ENCODE data around the gene TSSC4. TPM values are rescaled to one million over a fixed set of nuclear protein-coding genes. Genes with fewer than 3 reads are reported as not detected.

TSSC4 gene
- total RNA-seq, 2 experiments from 2014 or later: 41.9 to 42.0 TPM

- intact Hi-C loops (cut with micrococcal nuclease): no loop called here
- no peak overlapping the region for H3K4me3 Mint-ChIP-seq
Measured at GRCh38 chr11:2411446-2412305, 11.1 kb downstream of the TSSC4 start.

GRCh38 chr11:2412323-2412722 is 11.8 kb downstream of the TSSC4 start:
- CTCF ChIA-PET: interaction anchor here (0.6 to 2.0 kb wide), 3 partner anchors 10 to 753 kb away, joined by 3 to 7 read pairs (median 4); no protein-coding TSS in a partner anchor
- Mint-ChIP-seq H3K36me3 (ENCODE audit: low read depth) (no peaks in the 10 kb centered on the region), H3K27ac (no peak overlapping the region), H3K9me3 (no peaks in the 10 kb centered on the region), H3K4me3 (no peak overlapping the region), H3K27me3 (ENCODE audit: low read depth) (no peaks in the 10 kb centered on the region), H3K4me1 (ENCODE audit: low read depth) (no peaks in the 10 kb centered on the region)
- intact Hi-C loops (cut with micrococcal nuclease): no loop called here
- no peak for DNase-seq

More at GRCh38 chr11:2411446-2412305, 11.1 kb downstream of the TSSC4 start:
- Mint-ChIP-seq H3K4me1 (ENCODE audit: low read depth) (no peaks in the 10 kb centered on the region), H3K27ac (no peak overlapping the region), H3K36me3 (ENCODE audit: low read depth) (no peaks in the 10 kb centered on the region), H3K9me3 (no peaks in the 10 kb centered on the region), H3K27me3 (ENCODE audit: low read depth) (no peaks in the 10 kb centered on the region)
- no peak for DNase-seq
- CTCF ChIA-PET: interaction anchor here (0.6 to 2.0 kb wide), 3 partner anchors 10 to 753 kb away, joined by 3 to 7 read pairs (median 4); no protein-coding TSS in a partner anchor

GRCh38 chr11:2413742-2414579 is 13.4 kb downstream of the TSSC4 start:
- intact Hi-C loops (cut with micrococcal nuclease): no loop called here
- Mint-ChIP-seq H3K27ac (no peak overlapping the region), H3K27me3 (ENCODE audit: low read depth) (no peaks in the 10 kb centered on the region), H3K4me3 (no peak overlapping the region), H3K9me3 (no peaks in the 10 kb centered on the region), H3K4me1 (ENCODE audit: low read depth) (no peaks in the 10 kb centered on the region), H3K36me3 (ENCODE audit: low read depth) (no peaks in the 10 kb centered on the region)
- DNase-seq: no peak
- CTCF ChIA-PET: no interaction called here

DNA sequence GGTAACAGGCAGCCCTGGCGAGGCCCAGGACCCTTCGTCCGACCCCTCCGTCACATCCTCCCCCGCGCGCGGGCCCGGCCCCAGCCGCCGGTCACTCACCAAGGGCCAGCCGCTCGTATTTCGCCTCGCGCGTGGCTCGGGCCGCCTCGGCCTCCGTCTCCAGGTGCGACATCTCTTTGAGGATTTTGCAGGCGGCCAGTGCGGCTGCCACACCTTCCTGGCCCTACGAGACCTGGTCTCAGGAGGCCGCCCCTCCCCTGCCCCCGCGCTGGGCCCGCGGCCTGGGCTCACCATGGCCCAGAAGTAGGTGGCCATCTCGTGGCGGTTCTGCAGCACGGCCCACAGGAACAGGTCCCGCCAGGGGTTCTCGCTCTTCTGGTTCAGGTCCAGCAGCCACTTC is 14.1 kb downstream of the TSSC4 start:
- no peak for DNase-seq
- Mint-ChIP-seq H3K4me3 (no peak overlapping the region), H3K9me3 (no peaks in the 10 kb centered on the region), H3K27me3 (ENCODE audit: low read depth) (no peaks in the 10 kb centered on the region), H3K36me3 (ENCODE audit: low read depth) (no peaks in the 10 kb centered on the region), H3K4me1 (ENCODE audit: low read depth) (no peaks in the 10 kb centered on the region), H3K27ac (no peak overlapping the region)
- intact Hi-C loops (cut with micrococcal nuclease): no loop called here
- CTCF ChIA-PET: no interaction called here

DNA sequence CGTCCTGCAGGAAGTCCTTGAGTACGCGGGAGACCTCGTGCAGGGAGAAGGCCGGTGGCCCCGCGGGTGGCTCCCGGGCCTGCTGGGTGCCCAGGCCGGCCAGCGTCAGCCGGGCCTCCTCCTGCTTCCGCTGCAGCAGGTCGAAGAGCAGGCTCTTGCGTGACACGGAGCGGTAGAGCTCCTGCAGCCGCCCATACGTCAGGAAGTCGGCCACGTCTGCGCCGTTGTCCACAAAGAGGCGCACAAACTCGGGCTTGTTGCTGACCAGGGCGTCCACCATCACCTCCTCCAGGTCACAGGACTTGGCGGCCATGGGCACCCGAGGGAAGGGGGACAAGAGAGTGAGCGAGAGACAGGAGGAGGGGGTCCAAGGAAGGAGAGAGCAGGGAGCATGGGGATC is 14.6 kb downstream of the TSSC4 start:
- Mint-ChIP-seq H3K27me3 (ENCODE audit: low read depth) (no peaks in the 10 kb centered on the region), H3K4me3 (no peak overlapping the region), H3K36me3 (ENCODE audit: low read depth) (no peaks in the 10 kb centered on the region), H3K4me1 (ENCODE audit: low read depth) (peaks cover 2% of the 10 kb centered on the region), H3K9me3 (no peaks in the 10 kb centered on the region), H3K27ac (no peak overlapping the region)
- DNase-seq: no peak
- CTCF ChIA-PET: no interaction called here
- intact Hi-C loops (cut with micrococcal nuclease): no loop called here

DNA sequence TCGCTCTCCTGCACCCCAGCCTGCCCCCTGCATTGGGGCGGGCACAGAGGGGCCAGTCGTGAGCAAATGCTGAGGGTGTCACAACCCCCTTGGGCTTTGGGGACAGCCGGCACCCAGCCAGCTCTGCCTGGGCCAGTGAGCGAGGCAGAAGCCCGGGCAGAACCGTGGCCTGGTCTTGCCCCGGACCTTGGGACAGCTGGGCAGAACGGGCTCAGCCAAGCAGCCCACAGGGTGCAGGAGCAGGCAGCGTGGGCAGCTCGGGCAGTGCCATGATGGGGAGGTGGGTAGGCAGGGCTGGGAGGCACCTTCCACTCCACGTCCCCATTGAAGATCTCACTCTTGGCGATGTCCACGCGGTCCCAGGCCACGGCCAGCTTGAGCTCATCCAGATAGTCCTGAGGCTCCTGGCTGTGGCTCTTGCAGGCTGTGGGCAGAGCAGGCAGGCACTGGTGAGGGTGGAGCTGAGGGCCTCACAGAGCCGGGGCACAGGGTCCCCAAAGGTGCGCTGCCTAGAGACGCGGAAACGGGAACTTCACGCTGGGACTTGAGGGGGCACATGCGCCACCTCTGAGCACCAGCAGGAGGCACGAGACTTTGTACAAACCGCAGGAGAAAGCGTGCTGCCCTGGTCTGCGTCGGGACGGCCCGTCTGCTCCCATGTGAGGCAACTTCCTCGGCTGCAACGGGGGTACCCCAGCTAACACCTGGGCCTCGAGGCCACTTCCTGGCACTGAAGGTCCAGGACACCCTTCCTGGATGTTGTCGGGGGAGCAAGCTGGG is 15.2 kb downstream of the TSSC4 start:
- Mint-ChIP-seq H3K27me3 (ENCODE audit: low read depth) (no peaks in the 10 kb centered on the region), H3K27ac (no peak overlapping the region), H3K4me1 (ENCODE audit: low read depth) (peaks cover 2% of the 10 kb centered on the region), H3K36me3 (ENCODE audit: low read depth) (no peaks in the 10 kb centered on the region), H3K4me3 (no peak overlapping the region), H3K9me3 (no peaks in the 10 kb centered on the region)
- intact Hi-C loops (cut with micrococcal nuclease): no loop called here
- CTCF ChIA-PET: no interaction called here
- DNase-seq: no peak

DNA sequence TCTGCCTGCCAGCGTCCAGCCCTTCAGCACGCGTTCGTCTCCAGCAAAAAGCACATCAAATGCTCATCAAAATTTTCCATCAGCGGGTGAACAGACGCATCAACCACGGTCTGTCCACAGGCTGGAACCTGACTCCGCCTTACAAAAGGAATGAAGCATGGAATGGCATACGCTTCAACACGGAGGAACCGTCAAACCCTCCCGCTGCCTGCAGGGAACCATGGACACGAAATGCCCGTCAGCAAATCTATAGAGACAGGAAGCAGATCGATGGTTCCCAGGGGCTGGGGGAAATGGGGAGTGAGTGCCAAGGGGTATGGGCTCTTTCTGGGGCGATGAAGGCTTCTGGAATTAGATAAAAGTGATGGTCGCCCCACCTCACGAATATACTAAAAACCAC is 16.2 kb downstream of the TSSC4 start:
- no peaks in the 10 kb centered on the region for H3K36me3 Mint-ChIP-seq (ENCODE audit: low read depth)
- DNase-seq: no peak
- H3K4me3 Mint-ChIP-seq: no peak overlapping the region
- H3K4me1 Mint-ChIP-seq (ENCODE audit: low read depth): peaks cover 2% of the 10 kb centered on the region
- no peaks in the 10 kb centered on the region for H3K9me3 Mint-ChIP-seq
- intact Hi-C loops (cut with micrococcal nuclease): no loop called here
- H3K27me3 Mint-ChIP-seq (ENCODE audit: low read depth): no peaks in the 10 kb centered on the region
- no peak overlapping the region for H3K27ac Mint-ChIP-seq
- CTCF ChIA-PET: interaction anchor here (1.4 kb wide), 1 partner anchor 111 kb away, joined by 18 read pairs; no protein-coding TSS in a partner anchor

GRCh38 chr11:2417856-2418692 is 17.5 kb downstream of the TSSC4 start:
- H3K36me3 Mint-ChIP-seq (ENCODE audit: low read depth): no peaks in the 10 kb centered on the region
- no peak overlapping the region for H3K4me3 Mint-ChIP-seq
- DNase-seq: no peak
- H3K9me3 Mint-ChIP-seq: no peaks in the 10 kb centered on the region
- intact Hi-C loops (cut with micrococcal nuclease): no loop called here
- peaks cover 2% of the 10 kb centered on the region for H3K4me1 Mint-ChIP-seq (ENCODE audit: low read depth)
- no peaks in the 10 kb centered on the region for H3K27me3 Mint-ChIP-seq (ENCODE audit: low read depth)
- H3K27ac Mint-ChIP-seq: no peak overlapping the region
- CTCF ChIA-PET: interaction anchor here (1.4 to 5.9 kb wide), 6 partner anchors 17 to 232 kb away, joined by 6 to 197 read pairs (median 24); partner anchors contain the start of genes C11orf21, TSPAN32 and TSSC4

- intact Hi-C loops (cut with micrococcal nuclease): no loop called here
- no peak overlapping the region for H3K4me3 Mint-ChIP-seq
- CTCF ChIA-PET: interaction anchor here (0.6 to 7.9 kb wide), 12 partner anchors 10 to 595 kb away, joined by 3 to 197 read pairs (median 16); partner anchors contain the start of genes C11orf21, TSPAN32 and TSSC4
- peaks cover 2% of the 10 kb centered on the region for H3K4me1 Mint-ChIP-seq (ENCODE audit: low read depth)
- H3K27me3 Mint-ChIP-seq (ENCODE audit: low read depth): no peaks in the 10 kb centered on the region
- H3K27ac Mint-ChIP-seq: no peak overlapping the region
- H3K9me3 Mint-ChIP-seq: no peaks in the 10 kb centered on the region
- H3K36me3 Mint-ChIP-seq (ENCODE audit: low read depth): no peaks in the 10 kb centered on the region
- DNase-seq: no peak
Measured at GRCh38 chr11:2418693-2419360, 18.3 kb downstream of the TSSC4 start.

DNA sequence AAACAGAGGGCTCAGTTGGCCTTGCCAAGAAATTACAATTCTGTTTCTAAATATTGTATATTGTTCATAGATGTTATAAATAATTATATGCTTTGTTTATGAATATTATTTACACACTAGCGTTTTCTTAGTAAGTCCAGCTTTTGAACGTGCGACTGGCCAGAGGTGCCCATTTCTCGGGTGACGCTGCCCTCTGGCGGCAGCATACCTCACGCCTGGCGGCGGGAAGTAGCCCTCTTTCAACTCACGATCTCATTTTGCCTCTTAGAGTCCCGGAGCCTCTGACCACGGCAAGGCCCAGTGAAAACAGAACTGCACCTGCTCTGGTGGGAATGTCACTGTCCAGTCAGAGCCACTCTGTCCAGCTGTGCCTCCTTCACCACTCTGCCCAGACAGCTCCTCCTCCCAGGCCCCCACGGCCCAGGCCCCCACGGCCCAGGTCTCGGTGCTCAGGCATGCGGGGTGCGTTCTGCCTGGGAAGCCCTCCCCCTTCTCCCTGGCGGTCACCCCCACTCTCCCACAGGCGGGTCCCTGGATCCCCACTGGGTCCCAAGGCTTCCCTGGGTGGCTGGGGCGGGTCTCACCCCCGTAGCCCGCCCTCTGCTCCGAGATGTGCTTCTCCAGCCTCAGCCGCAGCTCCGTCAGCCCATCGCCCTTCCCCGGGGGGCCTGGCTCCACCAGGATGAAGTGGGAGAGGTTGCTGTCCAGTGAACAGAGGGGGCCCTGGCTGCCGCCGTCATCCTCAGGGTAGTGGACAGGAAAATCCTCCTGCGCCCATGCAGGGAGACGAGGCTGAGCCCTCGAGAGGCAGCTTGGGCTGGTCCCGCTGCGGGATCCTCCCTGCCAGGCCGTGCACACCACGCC is 19.3 kb downstream of the TSSC4 start:
- Mint-ChIP-seq H3K9me3 (no peaks in the 10 kb centered on the region), H3K4me3 (no peak overlapping the region), H3K4me1 (ENCODE audit: low read depth) (peaks cover 2% of the 10 kb centered on the region), H3K36me3 (ENCODE audit: low read depth) (no peaks in the 10 kb centered on the region), H3K27ac (no peak overlapping the region), H3K27me3 (ENCODE audit: low read depth) (no peaks in the 10 kb centered on the region)
- DNase-seq: peak; percentile 72
- CTCF ChIA-PET: interaction anchor here (0.6 to 7.9 kb wide), 26 partner anchors 11 to 594 kb away, joined by 3 to 197 read pairs (median 4); partner anchors contain the start of genes C11orf21, TSPAN32 and TSSC4
- intact Hi-C loops (cut with micrococcal nuclease): loop anchor here (1.0 kb wide), 5 partner anchors 20 to 254 kb away; partner anchors contain the start of gene TSSC4
